HepG2 (cell line): Measurements from ENCODE around the gene TBX21. TPM values are rescaled to one million over a fixed set of nuclear protein-coding genes. Genes with fewer than 3 reads are reported as not detected.

Experiments
- ATAD3A ChIP-seq: sonication (generic); formaldehyde crosslinking; IDR thresholded peaks from 2 replicates; pipeline ENCODE4 v1.4.0; 2020; ENCODE audit warnings: missing genetic modification reagents
- BCL6 ChIP-seq: IDR thresholded peaks from 2 replicates; pipeline ENCODE4 v1.6.1; 2016; ENCODE audit warnings: missing genetic modification reagents, missing compliant biosample characterization
- FIP1L1 ChIP-seq: fragments of 200-400 bp; formaldehyde crosslinking; IDR thresholded peaks from 2 replicates; pipeline ENCODE4 v1.6.1; 2018; ENCODE audit warnings: low read depth, mild to moderate bottlenecking, low read length, moderate library complexity, borderline replicate concordance; ENCODE audit not compliant: insufficient read depth
- KAT8 ChIP-seq: IDR thresholded peaks from 2 replicates; pipeline ENCODE4 v1.6.1; 2016; ENCODE audit warnings: missing genetic modification reagents, missing compliant biosample characterization
- LCORL ChIP-seq, 2 experiments: fragments of 450-650 bp in 1 of 2; sonication (generic) in 1 of 2; formaldehyde crosslinking in 1 of 2; IDR thresholded peaks; 2 replicates each; pipeline versions ENCODE4 v1.5.0 to v1.6.1; 2017 to 2020; ENCODE audit warnings: antibody characterized with exemption in 1 of 2, missing genetic modification reagents in 1 of 2
- NFKB2 ChIP-seq: sonication (generic); formaldehyde crosslinking; IDR thresholded peaks from 2 replicates; pipeline ENCODE4 v1.4.0; 2020; ENCODE audit warnings: missing genetic modification reagents, borderline replicate concordance
- NR2F6 ChIP-seq, 2 experiments: IDR thresholded peaks; 2 replicates each; pipeline ENCODE4 v1.6.1; 2016; ENCODE audit warnings: antibody characterized with exemption in 1 of 2, mild to moderate bottlenecking in 1 of 2
- RAD21 ChIP-seq: fragments of 450-650 bp; formaldehyde crosslinking; IDR thresholded peaks from 2 replicates; pipeline ENCODE4 v1.5.0; 2020; ENCODE audit warnings: mild to moderate bottlenecking
- RORA ChIP-seq: sonication (generic); formaldehyde crosslinking; IDR thresholded peaks from 2 replicates; pipeline ENCODE4 v1.5.0; 2020; ENCODE audit warnings: mild to moderate bottlenecking, missing genetic modification reagents, moderate library complexity
- TBX3 ChIP-seq: fragments of 450-650 bp; IDR thresholded peaks from 2 replicates; pipeline ENCODE4 v1.6.1; 2017; ENCODE audit warnings: antibody characterized with exemption, mild to moderate bottlenecking, inconsistent platforms, borderline replicate concordance
- ZFX ChIP-seq: sonication (generic); formaldehyde crosslinking; IDR thresholded peaks from 2 replicates; pipeline ENCODE4 v1.4.0; 2020; ENCODE audit warnings: mild to moderate bottlenecking, low read depth, missing genetic modification reagents, moderate library complexity
- ZNF589 ChIP-seq: sonication (generic); formaldehyde crosslinking; conservative IDR thresholded peaks from 2 replicates; pipeline ENCODE4 v1.8.0; 2022; ENCODE audit warnings: mild to moderate bottlenecking, moderate library complexity, missing genetic modification reagents
- ZNF772 ChIP-seq: sonication (generic); formaldehyde crosslinking; IDR thresholded peaks from 2 replicates; pipeline ENCODE4 v1.5.0; 2020; ENCODE audit warnings: mild to moderate bottlenecking, missing genetic modification reagents
- ZNF788 ChIP-seq: sonication (generic); formaldehyde crosslinking; IDR thresholded peaks from 2 replicates; pipeline ENCODE4 v1.5.0; 2020; ENCODE audit warnings: mild to moderate bottlenecking, missing genetic modification reagents, borderline replicate concordance
- ZSCAN21 ChIP-seq: sonication (generic); formaldehyde crosslinking; IDR thresholded peaks from 2 replicates; pipeline ENCODE4 v1.8.0; 2022; ENCODE audit warnings: mild to moderate bottlenecking, missing genetic modification reagents, moderate library complexity, borderline replicate concordance
- polyA plus RNA-seq, 8 experiments: library from polyadenylated mRNA; depleted of rRNA in 3 of 8; stranded (reverse) in 7 of 8; unstranded in 1 of 8; fragments of >200 nt; fragmentation: Illumina TruSeq in 4 of 8; extraction: Trizol in 4 of 8; gene quantifications; 2 replicates each; pipeline versions ENCODE4 v1.2.1 to v1.2.3, GENCODE V29; 2011 to 2016; ENCODE audit warnings: low read depth in 4 of 8, missing spikeins in 1 of 8, mixed read lengths in 1 of 8; ENCODE audit not compliant: insufficient read depth in 1 of 8
- total RNA-seq, 5 experiments: library from RNA; depleted of rRNA; stranded (reverse); fragments of >200 nt; fragmentation: Illumina TruSeq; extraction: Trizol; gene quantifications; 2 replicates each; pipeline ENCODE4 v1.2.3, GENCODE V29; 2016; ENCODE audit warnings: low read depth in 1 of 5
- TF ChIP-seq, protein P1 (sequence below): sonication (generic); formaldehyde crosslinking; IDR thresholded peaks from 2 replicates; pipeline ENCODE4 v1.5.0; 2020; ENCODE audit warnings: missing genetic modification reagents
- TF ChIP-seq, protein P2 (sequence below): sonication (generic); formaldehyde crosslinking; IDR thresholded peaks from 2 replicates; pipeline ENCODE4 v1.4.0; 2020; ENCODE audit warnings: missing genetic modification reagents
- TF ChIP-seq, protein P3 (sequence below): sonication (generic); formaldehyde crosslinking; IDR thresholded peaks from 2 replicates; pipeline ENCODE4 v1.4.0; 2020; ENCODE audit warnings: missing genetic modification reagents

Gene TBX21
- total and polyA plus RNA-seq, 2 of the 13 experiments (the other 11 are each of a cell fraction or from before 2014, with no cell fraction given), result not detected

DNA sequence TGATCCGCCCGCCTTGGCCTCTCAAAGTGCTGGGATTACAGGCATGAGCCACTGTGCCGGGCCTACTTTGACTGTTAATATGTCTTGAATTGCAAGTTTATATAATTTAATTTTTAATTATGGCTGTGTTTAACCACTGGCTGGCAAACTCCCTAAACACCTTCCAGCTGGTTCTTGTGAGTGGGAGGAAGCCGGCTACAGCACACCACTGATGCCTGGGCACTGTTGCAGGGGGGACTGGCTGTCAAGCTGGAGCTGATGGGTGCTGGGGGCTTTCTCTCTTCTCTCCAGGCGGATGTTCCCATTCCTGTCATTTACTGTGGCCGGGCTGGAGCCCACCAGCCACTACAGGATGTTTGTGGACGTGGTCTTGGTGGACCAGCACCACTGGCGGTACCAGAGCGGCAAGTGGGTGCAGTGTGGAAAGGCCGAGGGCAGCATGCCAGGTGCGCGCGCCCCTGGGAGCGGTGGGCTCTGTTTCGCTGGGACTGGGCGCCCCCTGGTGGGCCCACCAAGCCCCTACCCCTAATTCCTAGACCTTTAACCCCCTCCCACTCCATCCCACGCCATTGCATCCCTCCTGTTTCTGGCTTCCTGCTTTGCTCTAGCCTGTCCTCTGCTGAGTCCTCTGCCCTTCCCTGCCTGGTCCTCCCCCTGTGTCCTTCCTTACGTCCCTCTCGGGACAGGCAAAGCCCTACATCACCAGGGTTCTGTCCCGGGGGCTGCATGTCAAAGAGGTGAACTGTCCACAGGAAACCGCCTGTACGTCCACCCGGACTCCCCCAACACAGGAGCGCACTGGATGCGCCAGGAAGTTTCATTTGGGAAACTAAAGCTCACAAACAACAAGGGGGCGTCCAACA, 9.5 kb downstream of the TBX21 start (continued):
- TF ChIP-seq, protein P1, sequence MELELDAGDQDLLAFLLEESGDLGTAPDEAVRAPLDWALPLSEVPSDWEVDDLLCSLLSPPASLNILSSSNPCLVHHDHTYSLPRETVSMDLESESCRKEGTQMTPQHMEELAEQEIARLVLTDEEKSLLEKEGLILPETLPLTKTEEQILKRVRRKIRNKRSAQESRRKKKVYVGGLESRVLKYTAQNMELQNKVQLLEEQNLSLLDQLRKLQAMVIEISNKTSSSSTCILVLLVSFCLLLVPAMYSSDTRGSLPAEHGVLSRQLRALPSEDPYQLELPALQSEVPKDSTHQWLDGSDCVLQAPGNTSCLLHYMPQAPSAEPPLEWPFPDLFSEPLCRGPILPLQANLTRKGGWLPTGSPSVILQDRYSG (CRISPR knock-in tag), result no peak
- TF ChIP-seq ZSCAN21 (CRISPR knock-in tag), result no peak
- TF ChIP-seq LCORL (IDR thresholded peaks at IDR 0.05), result no peak
- TF ChIP-seq LCORL (CRISPR knock-in tag; IDR thresholded peaks at IDR 0.05), result peak; percentile 43; the same call in 1 of the 2 replicates
- TF ChIP-seq ZNF772 (CRISPR knock-in tag), result 0 out of 2 replicates have a peak, but pooled peaks have one; percentile 52
- TF ChIP-seq KAT8 (CRISPR knock-in tag), result no peak
- TF ChIP-seq, protein P2, sequence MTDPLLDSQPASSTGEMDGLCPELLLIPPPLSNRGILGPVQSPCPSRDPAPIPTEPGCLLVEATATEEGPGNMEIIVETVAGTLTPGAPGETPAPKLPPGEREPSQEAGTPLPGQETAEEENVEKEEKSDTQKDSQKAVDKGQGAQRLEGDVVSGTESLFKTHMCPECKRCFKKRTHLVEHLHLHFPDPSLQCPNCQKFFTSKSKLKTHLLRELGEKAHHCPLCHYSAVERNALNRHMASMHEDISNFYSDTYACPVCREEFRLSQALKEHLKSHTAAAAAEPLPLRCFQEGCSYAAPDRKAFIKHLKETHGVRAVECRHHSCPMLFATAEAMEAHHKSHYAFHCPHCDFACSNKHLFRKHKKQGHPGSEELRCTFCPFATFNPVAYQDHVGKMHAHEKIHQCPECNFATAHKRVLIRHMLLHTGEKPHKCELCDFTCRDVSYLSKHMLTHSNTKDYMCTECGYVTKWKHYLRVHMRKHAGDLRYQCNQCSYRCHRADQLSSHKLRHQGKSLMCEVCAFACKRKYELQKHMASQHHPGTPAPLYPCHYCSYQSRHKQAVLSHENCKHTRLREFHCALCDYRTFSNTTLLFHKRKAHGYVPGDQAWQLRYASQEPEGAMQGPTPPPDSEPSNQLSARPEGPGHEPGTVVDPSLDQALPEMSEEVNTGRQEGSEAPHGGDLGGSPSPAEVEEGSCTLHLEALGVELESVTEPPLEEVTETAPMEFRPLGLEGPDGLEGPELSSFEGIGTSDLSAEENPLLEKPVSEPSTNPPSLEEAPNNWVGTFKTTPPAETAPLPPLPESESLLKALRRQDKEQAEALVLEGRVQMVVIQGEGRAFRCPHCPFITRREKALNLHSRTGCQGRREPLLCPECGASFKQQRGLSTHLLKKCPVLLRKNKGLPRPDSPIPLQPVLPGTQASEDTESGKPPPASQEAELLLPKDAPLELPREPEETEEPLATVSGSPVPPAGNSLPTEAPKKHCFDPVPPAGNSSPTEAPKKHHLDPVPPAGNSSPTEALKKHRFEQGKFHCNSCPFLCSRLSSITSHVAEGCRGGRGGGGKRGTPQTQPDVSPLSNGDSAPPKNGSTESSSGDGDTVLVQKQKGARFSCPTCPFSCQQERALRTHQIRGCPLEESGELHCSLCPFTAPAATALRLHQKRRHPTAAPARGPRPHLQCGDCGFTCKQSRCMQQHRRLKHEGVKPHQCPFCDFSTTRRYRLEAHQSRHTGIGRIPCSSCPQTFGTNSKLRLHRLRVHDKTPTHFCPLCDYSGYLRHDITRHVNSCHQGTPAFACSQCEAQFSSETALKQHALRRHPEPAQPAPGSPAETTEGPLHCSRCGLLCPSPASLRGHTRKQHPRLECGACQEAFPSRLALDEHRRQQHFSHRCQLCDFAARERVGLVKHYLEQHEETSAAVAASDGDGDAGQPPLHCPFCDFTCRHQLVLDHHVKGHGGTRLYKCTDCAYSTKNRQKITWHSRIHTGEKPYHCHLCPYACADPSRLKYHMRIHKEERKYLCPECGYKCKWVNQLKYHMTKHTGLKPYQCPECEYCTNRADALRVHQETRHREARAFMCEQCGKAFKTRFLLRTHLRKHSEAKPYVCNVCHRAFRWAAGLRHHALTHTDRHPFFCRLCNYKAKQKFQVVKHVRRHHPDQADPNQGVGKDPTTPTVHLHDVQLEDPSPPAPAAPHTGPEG (CRISPR knock-in tag), result no peak
- TF ChIP-seq, protein P3, sequence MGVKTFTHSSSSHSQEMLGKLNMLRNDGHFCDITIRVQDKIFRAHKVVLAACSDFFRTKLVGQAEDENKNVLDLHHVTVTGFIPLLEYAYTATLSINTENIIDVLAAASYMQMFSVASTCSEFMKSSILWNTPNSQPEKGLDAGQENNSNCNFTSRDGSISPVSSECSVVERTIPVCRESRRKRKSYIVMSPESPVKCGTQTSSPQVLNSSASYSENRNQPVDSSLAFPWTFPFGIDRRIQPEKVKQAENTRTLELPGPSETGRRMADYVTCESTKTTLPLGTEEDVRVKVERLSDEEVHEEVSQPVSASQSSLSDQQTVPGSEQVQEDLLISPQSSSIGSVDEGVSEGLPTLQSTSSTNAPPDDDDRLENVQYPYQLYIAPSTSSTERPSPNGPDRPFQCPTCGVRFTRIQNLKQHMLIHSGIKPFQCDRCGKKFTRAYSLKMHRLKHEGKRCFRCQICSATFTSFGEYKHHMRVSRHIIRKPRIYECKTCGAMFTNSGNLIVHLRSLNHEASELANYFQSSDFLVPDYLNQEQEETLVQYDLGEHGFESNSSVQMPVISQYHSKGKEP, result no peak
- TF ChIP-seq TBX3, result no peak
- TF ChIP-seq ZFX (CRISPR knock-in tag), result no peak
- TF ChIP-seq ZNF788, result no peak
- 0 out of 2 replicates have a peak, but pooled peaks have one; percentile 15 for TF ChIP-seq NFKB2 (CRISPR knock-in tag)
- no peak for TF ChIP-seq NR2F6 (IDR thresholded peaks at IDR 0.05)
- TF ChIP-seq NR2F6 (CRISPR knock-in tag; IDR thresholded peaks at IDR 0.05), result 0 out of 2 replicates have a peak, but pooled peaks have one; percentile 31
- no peak for TF ChIP-seq FIP1L1
- no peak for TF ChIP-seq RORA (CRISPR knock-in tag)
- TF ChIP-seq ZNF589 (CRISPR knock-in tag), result no peak
- no peak for TF ChIP-seq ATAD3A (CRISPR knock-in tag)
- TF ChIP-seq BCL6 (CRISPR knock-in tag), result no peak
- peak; percentile 83 for TF ChIP-seq RAD21 (CRISPR knock-in tag)
